GM12878 (cell line): Measurements from ENCODE around the gene PPM1N. TPM values are rescaled to one million over a fixed set of nuclear protein-coding genes. Genes with fewer than 3 reads are reported as not detected.

Source experiments
- ASH2L ChIP-seq: fragments of 300-600, 200-600 bp; sonication (generic); IDR thresholded peaks from 2 replicates; pipeline ENCODE4 v1.6.1; 2017; ENCODE audit warnings: low read depth, mild to moderate bottlenecking, borderline replicate concordance
- BMI1 ChIP-seq: fragments of 450-650 bp; IDR thresholded peaks from 2 replicates; pipeline ENCODE4 v1.6.1; 2016; ENCODE audit warnings: mild to moderate bottlenecking, moderate library complexity, borderline replicate concordance
- CHD1 ChIP-seq: IDR thresholded peaks from 2 replicates; pipeline ENCODE4 v1.6.1; 2012; ENCODE audit warnings: low read depth, low read length, improper control_type of control experiment
- ETV6 ChIP-seq, 2 experiments: fragments of 450-650 bp in 1 of 2; IDR thresholded peaks in 1 of 2; conservative IDR thresholded peaks in 1 of 2; 2 replicates each; pipeline ENCODE4 v1.6.1; 2014; ENCODE audit warnings: antibody characterized with exemption in 1 of 2, borderline replicate concordance in 1 of 2, low read depth in 1 of 2, mild to moderate bottlenecking in 1 of 2, moderate library complexity in 1 of 2
- GATAD2B ChIP-seq: fragments of 450-650 bp; conservative IDR thresholded peaks from 2 replicates; pipeline ENCODE4 v1.6.1; 2017; ENCODE audit warnings: low read depth, mild to moderate bottlenecking, moderate library complexity
- HDAC6 ChIP-seq: fragments of 200-600 bp; sonication (generic); IDR thresholded peaks from one replicate; pipeline ENCODE4 v1.8.0; 2017; ENCODE audit warnings: antibody characterized with exemption; ENCODE audit not compliant: unreplicated experiment
- IRF4 ChIP-seq: IDR thresholded peaks from 2 replicates; pipeline ENCODE4 v1.6.1; 2011; ENCODE audit warnings: low read depth, low read length
- KDM1A ChIP-seq: fragments of 200-600 bp; sonication (generic); IDR thresholded peaks from 2 replicates; pipeline ENCODE4 v1.6.1; 2016; ENCODE audit warnings: borderline replicate concordance
- POLR2A ChIP-seq: IDR thresholded peaks from 2 replicates; pipeline ENCODE4 v1.6.1; 2011; ENCODE audit warnings: low read depth, mild to moderate bottlenecking, low read length
- POLR2AphosphoS5 ChIP-seq: IDR thresholded peaks from 2 replicates; pipeline ENCODE4 v1.6.1; 2011; ENCODE audit warnings: mild to moderate bottlenecking, low read length, inconsistent platforms
- POU2F2 ChIP-seq: IDR thresholded peaks from 3 replicates; pipeline ENCODE4 v1.6.1; 2011; ENCODE audit warnings: low read depth, mild to moderate bottlenecking, low read length, borderline replicate concordance
- RCOR1 ChIP-seq: conservative IDR thresholded peaks from 2 replicates; pipeline ENCODE4 v1.6.1; 2012; ENCODE audit warnings: low read depth, low read length, improper control_type of control experiment
- RELA ChIP-seq: fragments of 450-650 bp; IDR thresholded peaks from 2 replicates; pipeline ENCODE4 v1.8.0; 2014; ENCODE audit warnings: borderline replicate concordance; ENCODE audit not compliant: partially characterized antibody
- RUNX3 ChIP-seq: IDR thresholded peaks from 2 replicates; pipeline ENCODE4 v1.6.1; 2012; ENCODE audit warnings: low read length, inconsistent platforms
- SRF ChIP-seq, 2 experiments: IDR thresholded peaks; 2 replicates each; pipeline ENCODE4 v1.6.1; 2011; ENCODE audit warnings: low read depth in 2 of 2, low read length in 2 of 2, mild to moderate bottlenecking in 1 of 2, moderate library complexity in 1 of 2
- SUPT20H ChIP-seq: IDR thresholded peaks from 2 replicates; pipeline ENCODE4 v1.6.1; 2011; ENCODE audit warnings: low read depth, mild to moderate bottlenecking, low read length, moderate library complexity, borderline replicate concordance; ENCODE audit not compliant: control insufficient read depth
- TAF1 ChIP-seq: IDR thresholded peaks from 2 replicates; pipeline ENCODE4 v1.6.1; 2011; ENCODE audit warnings: mild to moderate bottlenecking, low read depth, low read length, borderline replicate concordance
- TCF12 ChIP-seq: IDR thresholded peaks from 2 replicates; pipeline ENCODE4 v1.6.1; 2011; ENCODE audit warnings: low read depth, mild to moderate bottlenecking, low read length
- USF1 ChIP-seq: IDR thresholded peaks from 2 replicates; pipeline ENCODE4 v1.6.1; 2011; ENCODE audit warnings: borderline replicate concordance, low read depth, mild to moderate bottlenecking, moderate library complexity, mixed read lengths, low read length; ENCODE audit not compliant: insufficient read depth; ENCODE audit errors: extremely low read length
- YBX1 ChIP-seq: fragments of 450-650 bp; IDR thresholded peaks from 2 replicates; pipeline ENCODE4 v1.6.1; 2016; ENCODE audit warnings: antibody characterized with exemption
- ZBTB11 ChIP-seq: fragments of 450-650 bp; formaldehyde crosslinking; IDR thresholded peaks from 2 replicates; pipeline ENCODE4 v1.5.0; 2022; ENCODE audit warnings: mild to moderate bottlenecking, missing genetic modification characterization
- ZBTB33 ChIP-seq: fragments of 450-650 bp; IDR thresholded peaks from 2 replicates; pipeline ENCODE4 v1.6.1; 2017; ENCODE audit warnings: mild to moderate bottlenecking
- polyA plus RNA-seq, 11 experiments: library from polyadenylated mRNA; depleted of rRNA in 4 of 11; unstranded in 6 of 11; stranded (reverse) in 5 of 11; fragments of >200 nt; fragmentation: Nextera tagmentation in 4 of 11; fragmentation: Illumina TruSeq in 1 of 11; extraction: Ambion mirVana in 4 of 11; extraction: Trizol in 1 of 11; gene quantifications; 1 replicate in 1 of 11; 2 replicates in 10 of 11; pipeline versions ENCODE4 v1.2.1 to v1.2.3, GENCODE V29; 2011 to 2016; ENCODE audit warnings: inconsistent platforms in 2 of 11, missing spikeins in 2 of 11, low read depth in 1 of 11
- total RNA-seq, 4 experiments: library from RNA; depleted of rRNA in 3 of 4; stranded (reverse); fragments of >200 nt in 3 of 4; fragmentation: Illumina TruSeq in 1 of 4; extraction: Trizol in 1 of 4; gene quantifications; 2 replicates each; pipeline versions ENCODE4 v1.2.1 to v1.2.3, GENCODE V29; 2013 to 2021
- TF ChIP-seq, protein P1 (sequence below): fragments of 450-650 bp; IDR thresholded peaks from 2 replicates; pipeline ENCODE4 v1.6.1; 2016; ENCODE audit warnings: mild to moderate bottlenecking

The PPM1N gene
- total and polyA plus RNA-seq, 10 of the 15 experiments (the other 5 are each of a cell fraction or from before 2014, with no cell fraction given), result 1.6 to 5.4 (median 3.7) TPM

DNA sequence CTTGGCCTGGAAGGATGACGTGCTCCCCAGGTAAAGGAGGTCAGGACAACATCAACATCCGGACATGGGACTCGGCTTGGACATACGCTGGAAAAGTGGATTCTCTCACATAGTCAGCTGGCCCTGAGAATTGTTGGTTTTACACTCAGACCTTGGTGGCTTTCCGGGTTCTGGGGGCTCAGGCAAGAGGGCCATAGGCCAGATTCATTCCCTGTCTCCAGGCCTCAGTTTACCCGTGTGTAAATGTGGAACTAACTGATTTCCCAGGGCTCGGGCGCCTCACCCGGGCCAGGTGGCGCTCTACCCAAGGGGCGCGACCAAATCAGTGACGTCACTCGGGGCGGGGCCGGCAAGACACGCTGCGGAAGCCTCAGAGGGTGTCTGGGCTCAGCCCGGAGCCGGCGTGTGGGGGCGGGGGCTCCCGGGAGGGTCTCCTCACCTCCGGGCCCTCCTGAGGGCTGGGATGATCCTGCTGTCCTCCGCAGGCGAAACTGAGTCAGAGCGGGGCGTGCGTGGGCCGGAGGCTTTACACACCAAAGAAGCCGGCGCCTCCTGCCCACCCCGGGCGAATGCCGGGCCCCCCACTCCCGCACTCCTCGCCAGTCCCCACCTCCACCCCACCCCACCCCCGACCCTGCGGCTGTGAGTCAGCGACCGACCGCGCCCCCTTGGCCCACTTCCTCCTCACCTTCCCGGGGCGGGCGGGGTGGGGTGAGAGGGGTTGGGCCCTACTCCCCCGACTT lies 8.2 kb downstream of the PPM1N start (continued):
- TF ChIP-seq, protein P1, sequence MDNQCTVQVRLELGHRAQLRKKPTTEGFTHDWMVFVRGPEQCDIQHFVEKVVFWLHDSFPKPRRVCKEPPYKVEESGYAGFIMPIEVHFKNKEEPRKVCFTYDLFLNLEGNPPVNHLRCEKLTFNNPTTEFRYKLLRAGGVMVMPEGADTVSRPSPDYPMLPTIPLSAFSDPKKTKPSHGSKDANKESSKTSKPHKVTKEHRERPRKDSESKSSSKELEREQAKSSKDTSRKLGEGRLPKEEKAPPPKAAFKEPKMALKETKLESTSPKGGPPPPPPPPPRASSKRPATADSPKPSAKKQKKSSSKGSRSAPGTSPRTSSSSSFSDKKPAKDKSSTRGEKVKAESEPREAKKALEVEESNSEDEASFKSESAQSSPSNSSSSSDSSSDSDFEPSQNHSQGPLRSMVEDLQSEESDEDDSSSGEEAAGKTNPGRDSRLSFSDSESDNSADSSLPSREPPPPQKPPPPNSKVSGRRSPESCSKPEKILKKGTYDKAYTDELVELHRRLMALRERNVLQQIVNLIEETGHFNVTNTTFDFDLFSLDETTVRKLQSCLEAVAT, result peak; percentile 18; the same call in 1 of the 2 replicates
- TF ChIP-seq KDM1A (no peak), SUPT20H (no peak), TCF12 (0 out of 2 replicates have a peak, but pooled peaks have one; percentile 36), RCOR1 (no peak), RELA (peak; percentile 52), ZBTB11 (CRISPR knock-in tag) (no peak), YBX1 (no peak), POLR2A (peak; percentile 87), GATAD2B (peak; percentile 89), ETV6 (conservative IDR thresholded peaks at IDR 0.05 in 1 of 2, IDR thresholded peaks at IDR 0.05 in 1 of 2; ENCODE audit: borderline replicate concordance in 1 of 2, low read depth in 1 of 2) (no peak), POLR2AphosphoS5 (peak; percentile 66; the same call in 1 of the 2 replicates), HDAC6 (no peak), ASH2L (0 out of 2 replicates have a peak, but pooled peaks have one; percentile 30), CHD1 (no peak), BMI1 (no peak), IRF4 (no peak), TAF1 (peak; percentile 44; the same call in 1 of the 2 replicates), USF1 (no peak), SRF (IDR thresholded peaks at IDR 0.05; ENCODE audit: low read depth in 2 of 2, low read length in 2 of 2) (peak in 1 of 2 experiments; percentile 14; a peak in 1 of 4 replicates), POU2F2 (peak; percentile 33; the same call in 1 of the 3 replicates), ZBTB33 (no peak), RUNX3 (peak; percentile 30; the same call in 1 of the 2 replicates)
